HUDEP-2 (cell line): Measurements from ENCODE around the gene SALL3.
A peak's percentile ranks its signal among the peaks of the same experiment; 100 is the strongest.

Experiments
- DNase-seq, 76 experiments: peaks; one replicate each; lab custom pipeline; 2025; ENCODE audit not compliant: unreplicated experiment in 76 of 76; lab: John Stamatoyannopoulos, UW

The SALL3 gene

GRCh38 chr18:78979056-78979729, 425 bp upstream of the SALL3 start:
- no peak for DNase-seq

- no peak for DNase-seq
Measured at GRCh38 chr18:78980279-78980771, 707 bp downstream of the SALL3 start.

- no peak for DNase-seq
Measured at GRCh38 chr18:78980777-78981380, 1.3 kb downstream of the SALL3 start.

GRCh38 chr18:78981394-78981831, 1.8 kb downstream of the SALL3 start:
- no peak for DNase-seq

GRCh38 chr18:78981989-78982620, 2.5 kb downstream of the SALL3 start:
- no peak for DNase-seq

- no peak for DNase-seq
Measured at GRCh38 chr18:78983512-78983911, 3.9 kb downstream of the SALL3 start.

GRCh38 chr18:78984941-78985784, 5.5 kb downstream of the SALL3 start:
- DNase-seq = peak in 18 of 76 experiments; percentile 2 to 44 (median 14)

GRCh38 chr18:78986018-78986481, 6.4 kb downstream of the SALL3 start:
- peak in 13 of 76 experiments; percentile 5 to 37 (median 13) for DNase-seq

- no peak for DNase-seq
Measured at GRCh38 chr18:78991446-78991845, 11.8 kb downstream of the SALL3 start.

GRCh38 chr18:78992041-78993011, 12.7 kb downstream of the SALL3 start:
- no peak for DNase-seq

GRCh38 chr18:78993014-78993926, 13.7 kb downstream of the SALL3 start:
- DNase-seq = no peak

GRCh38 chr18:78994000-78994399, 14.4 kb downstream of the SALL3 start:
- no peak for DNase-seq

GRCh38 chr18:78994531-78994930, 14.9 kb downstream of the SALL3 start:
- DNase-seq = no peak

- DNase-seq = no peak
Measured at GRCh38 chr18:78994977-78995582, 15.5 kb downstream of the SALL3 start.

- DNase-seq = no peak
Measured at GRCh38 chr18:78995740-78996395, 16.2 kb downstream of the SALL3 start.

- no peak for DNase-seq
Measured at GRCh38 chr18:78996741-78997490, 17.3 kb downstream of the SALL3 start.
